Neural cell (in vitro differentiated cells): ENCODE results near the gene ABCA6. TPM values are rescaled to one million over a fixed set of nuclear protein-coding genes. Genes with fewer than 3 reads are reported as not detected.

Source experiments
- H2AFZ ChIP-seq: fragments of 200-600, 300-800 bp; sonication (generic), shearing (Covaris generic); 2 replicates; pipeline ENCODE4 v1.6.0; 2014; ENCODE audit warnings: low read depth, mild to moderate bottlenecking, antibody characterized with exemption, low read length, moderate library complexity
- H3F3A ChIP-seq: fragments of 200-600 bp; shearing (Covaris generic); 2 replicates; pipeline ENCODE4 v1.6.1; 2016; ENCODE audit warnings: mild to moderate bottlenecking, moderate library complexity, mixed read lengths, antibody characterized with exemption, low read length; ENCODE audit not compliant: insufficient read depth, poor library complexity, severe bottlenecking
- H3K27ac ChIP-seq: fragments of 200-600, 300-800 bp; sonication (generic), shearing (Covaris generic); 2 replicates; pipeline ENCODE4 v1.5.1; 2014; ENCODE audit warnings: mild to moderate bottlenecking, low read length, moderate library complexity
- H3K27me3 ChIP-seq: fragments of 300-800, 200-600 bp; sonication (generic), shearing (Covaris generic); 2 replicates; pipeline ENCODE4 v1.6.0; 2014; ENCODE audit warnings: mild to moderate bottlenecking, low read depth, low read length, moderate library complexity; ENCODE audit not compliant: insufficient read depth
- H3K36me3 ChIP-seq: fragments of 300-800, 200-600 bp; sonication (generic), shearing (Covaris generic); 2 replicates; pipeline ENCODE4 v1.5.1; 2014; ENCODE audit warnings: mild to moderate bottlenecking, antibody characterized with exemption, low read length, moderate library complexity; ENCODE audit not compliant: insufficient read depth
- H3K4me2 ChIP-seq: fragments of 300-800, 200-600 bp; sonication (generic), shearing (Covaris generic); 2 replicates; pipeline ENCODE4 v1.6.0; 2014; ENCODE audit warnings: mild to moderate bottlenecking, low read length
- H3K4me3 ChIP-seq: fragments of 300-800, 200-600 bp; sonication (generic), shearing (Covaris generic); 2 replicates; pipeline ENCODE4 v1.5.1; 2014; ENCODE audit warnings: mild to moderate bottlenecking, low read length, moderate library complexity
- H3K79me2 ChIP-seq: fragments of 200-600 bp; shearing (Covaris generic); replicated peaks from 2 replicates; pipeline ENCODE4 v1.6.0; 2014; ENCODE audit warnings: mild to moderate bottlenecking, low read length, moderate library complexity; ENCODE audit not compliant: insufficient read depth
- H3K9ac ChIP-seq: fragments of 300-800, 200-600 bp; sonication (generic), shearing (Covaris generic); 2 replicates; pipeline ENCODE4 v1.6.1; 2016; ENCODE audit warnings: mild to moderate bottlenecking, low read length, mixed read lengths
- H3K9me2 ChIP-seq: fragments of 200-600 bp; shearing (Covaris generic); 2 replicates; pipeline ENCODE4 v1.6.1; 2016; ENCODE audit warnings: mild to moderate bottlenecking, low read length, mixed read lengths; ENCODE audit not compliant: insufficient read depth
- H3K9me3 ChIP-seq: fragments of 200-600, 300-800 bp; sonication (generic), shearing (Covaris generic); 2 replicates; pipeline ENCODE4 v1.6.1; 2016; ENCODE audit warnings: mild to moderate bottlenecking, mixed run types, low read length, moderate library complexity, mixed read lengths
- H4K20me1 ChIP-seq: fragments of 200-600 bp; shearing (Covaris generic); 2 replicates; pipeline ENCODE4 v1.6.1; 2016; ENCODE audit warnings: mild to moderate bottlenecking, mixed run types; ENCODE audit not compliant: insufficient read depth
- EP300 ChIP-seq: fragments of 450-650 bp; conservative IDR thresholded peaks from 2 replicates; pipeline ENCODE4 v1.6.1; 2014; ENCODE audit warnings: antibody characterized with exemption, mild to moderate bottlenecking, moderate library complexity; ENCODE audit not compliant: poor library complexity, severe bottlenecking
- EZH2 ChIP-seq: fragments of 200-600, 300-800 bp; shearing (Covaris generic), sonication (generic); IDR thresholded peaks from 2 replicates; pipeline ENCODE4 v1.6.1; 2014; ENCODE audit warnings: antibody characterized with exemption, low read length, borderline replicate concordance, mild to moderate bottlenecking; ENCODE audit not compliant: insufficient read depth, poor library complexity, severe bottlenecking
- MXI1 ChIP-seq: fragments of 450-650 bp; conservative IDR thresholded peaks from 2 replicates; pipeline ENCODE4 v1.6.1; 2014; ENCODE audit warnings: antibody characterized with exemption, mild to moderate bottlenecking; ENCODE audit not compliant: poor library complexity, severe bottlenecking
- POLR2AphosphoS5 ChIP-seq: IDR thresholded peaks from 2 replicates; pipeline ENCODE4 v1.6.1; 2012
- RAD21 ChIP-seq: fragments of 450-650 bp; conservative IDR thresholded peaks from 2 replicates; pipeline ENCODE4 v1.6.1; 2014; ENCODE audit warnings: antibody characterized with exemption, mild to moderate bottlenecking, moderate library complexity
- REST ChIP-seq: IDR thresholded peaks from 2 replicates; pipeline ENCODE4 v1.6.1; 2012; ENCODE audit warnings: borderline replicate concordance
- SMC3 ChIP-seq: fragments of 450-650 bp; conservative IDR thresholded peaks from 2 replicates; pipeline ENCODE4 v1.6.1; 2014; ENCODE audit warnings: antibody characterized with exemption, mild to moderate bottlenecking, moderate library complexity; ENCODE audit not compliant: poor library complexity
- TAF1 ChIP-seq: IDR thresholded peaks from 2 replicates; pipeline ENCODE4 v1.6.1; 2012; ENCODE audit warnings: low read depth
- polyA plus RNA-seq: library from polyadenylated mRNA; depleted of rRNA; stranded (reverse); fragments of >200 nt; gene quantifications from 2 replicates; pipeline ENCODE4 v1.2.3, GENCODE V29; 2014
- TF ChIP-seq, protein P1 (sequence below): fragments of 450-650 bp; IDR thresholded peaks from 2 replicates; pipeline ENCODE4 v1.5.1; 2014; ENCODE audit warnings: antibody characterized with exemption, mild to moderate bottlenecking, moderate library complexity; ENCODE audit not compliant: poor library complexity, severe bottlenecking

ABCA6 gene
- polyA plus RNA-seq, 1 donor from 2014 or later = 1.6 TPM

DNA sequence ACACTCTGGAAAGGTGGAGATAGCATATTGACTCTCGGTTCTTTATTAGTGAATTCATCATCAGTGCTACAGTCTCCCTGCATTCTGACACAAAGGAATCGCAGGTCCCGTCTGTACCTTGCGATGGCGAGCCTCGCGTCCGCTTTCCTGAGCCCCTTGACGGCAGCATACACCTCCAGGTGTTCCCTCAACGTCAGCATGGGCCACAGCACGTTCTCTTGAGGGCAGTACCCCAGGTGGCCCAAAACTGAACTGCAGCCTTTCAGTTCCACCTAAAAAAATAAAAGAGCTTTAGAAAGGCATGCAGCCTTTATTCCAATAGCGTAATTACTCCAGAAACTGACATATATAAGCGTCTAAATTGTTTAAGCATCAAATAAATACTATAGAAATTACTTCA is 56.8 kb downstream of the ABCA6 start:
- no peaks in the 10 kb centered on the region for H3K36me3 ChIP-seq
- H3K79me2 ChIP-seq = no peaks in the 10 kb centered on the region
- no peaks in the 10 kb centered on the region for H3K27me3 ChIP-seq
- no peak overlapping the region for H3K9ac ChIP-seq
- no peaks in the 10 kb centered on the region for H4K20me1 ChIP-seq
- no peak overlapping the region for H3K4me3 ChIP-seq
- no peaks in the 10 kb centered on the region for H3K9me2 ChIP-seq
- no peaks in the 10 kb centered on the region for H3F3A ChIP-seq
- no peak overlapping the region for H2AFZ ChIP-seq
- H3K27ac ChIP-seq = no peak overlapping the region
- no peak overlapping the region for H3K4me2 ChIP-seq
- no peak for TF ChIP-seq RAD21
- TF ChIP-seq EZH2 = no peak
- TF ChIP-seq EP300 = no peak
- TF ChIP-seq, protein P1, sequence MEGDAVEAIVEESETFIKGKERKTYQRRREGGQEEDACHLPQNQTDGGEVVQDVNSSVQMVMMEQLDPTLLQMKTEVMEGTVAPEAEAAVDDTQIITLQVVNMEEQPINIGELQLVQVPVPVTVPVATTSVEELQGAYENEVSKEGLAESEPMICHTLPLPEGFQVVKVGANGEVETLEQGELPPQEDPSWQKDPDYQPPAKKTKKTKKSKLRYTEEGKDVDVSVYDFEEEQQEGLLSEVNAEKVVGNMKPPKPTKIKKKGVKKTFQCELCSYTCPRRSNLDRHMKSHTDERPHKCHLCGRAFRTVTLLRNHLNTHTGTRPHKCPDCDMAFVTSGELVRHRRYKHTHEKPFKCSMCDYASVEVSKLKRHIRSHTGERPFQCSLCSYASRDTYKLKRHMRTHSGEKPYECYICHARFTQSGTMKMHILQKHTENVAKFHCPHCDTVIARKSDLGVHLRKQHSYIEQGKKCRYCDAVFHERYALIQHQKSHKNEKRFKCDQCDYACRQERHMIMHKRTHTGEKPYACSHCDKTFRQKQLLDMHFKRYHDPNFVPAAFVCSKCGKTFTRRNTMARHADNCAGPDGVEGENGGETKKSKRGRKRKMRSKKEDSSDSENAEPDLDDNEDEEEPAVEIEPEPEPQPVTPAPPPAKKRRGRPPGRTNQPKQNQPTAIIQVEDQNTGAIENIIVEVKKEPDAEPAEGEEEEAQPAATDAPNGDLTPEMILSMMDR = no peak
- no peak for TF ChIP-seq TAF1
- TF ChIP-seq REST = no peak
- TF ChIP-seq SMC3 = no peak
- no peak for TF ChIP-seq MXI1
- TF ChIP-seq POLR2AphosphoS5 = no peak
- no peaks in the 10 kb centered on the region for H3K9me3 ChIP-seq

GRCh38 chr17:69082696-69083095 is 59.0 kb downstream of the ABCA6 start:
- Histone ChIP-seq H3K4me3 (no peak overlapping the region), H4K20me1 (no peaks in the 10 kb centered on the region), H3K79me2 (no peaks in the 10 kb centered on the region), H3K27me3 (no peaks in the 10 kb centered on the region), H3K9me2 (no peaks in the 10 kb centered on the region), H3K27ac (no peak overlapping the region), H3F3A (no peaks in the 10 kb centered on the region), H3K9me3 (no peaks in the 10 kb centered on the region), H2AFZ (no peak overlapping the region), H3K4me2 (no peak overlapping the region), H3K36me3 (no peaks in the 10 kb centered on the region), H3K9ac (no peak overlapping the region)
- TF ChIP-seq MXI1 (no peak), RAD21 (no peak), REST (no peak), POLR2AphosphoS5 (no peak), SMC3 (no peak), EP300 (no peak), TAF1 (no peak), EZH2 (no peak)
- TF ChIP-seq, protein P1 = no peak
